ENCODE results near the gene CLASRP. TPM values are rescaled to one million over a fixed set of nuclear protein-coding genes. Genes with fewer than 3 reads are reported as not detected.

The CLASRP gene
- polyA plus RNA-seq, 1 donor from 2014 or later = 30.1 TPM

- Histone ChIP-seq H3K79me2 (replicated peaks; ENCODE audit: insufficient read depth, low read length) (no peaks in the 10 kb centered on the region), H3K36me3 (ENCODE audit: insufficient read depth, low read length) (no peaks in the 10 kb centered on the region), H4K20me1 (ENCODE audit: insufficient read depth) (no peaks in the 10 kb centered on the region), H3K27me3 (ENCODE audit: insufficient read depth, low read depth, low read length) (no peaks in the 10 kb centered on the region), H3F3A (ENCODE audit: insufficient read depth, low read length, poor library complexity, severe bottlenecking) (no peaks in the 10 kb centered on the region), H3K9me3 (ENCODE audit: low read length) (no peaks in the 10 kb centered on the region), H3K4me3 (ENCODE audit: low read length) (no peak overlapping the region), H3K4me2 (ENCODE audit: low read length) (no peak overlapping the region), H3K9me2 (ENCODE audit: insufficient read depth, low read length) (no peaks in the 10 kb centered on the region), H3K9ac (ENCODE audit: low read length) (no peak overlapping the region), H3K27ac (ENCODE audit: low read length) (no peak overlapping the region), H2AFZ (ENCODE audit: low read depth, low read length) (no peak overlapping the region)
- no peak for TF ChIP-seq MXI1 (conservative IDR thresholded peaks at IDR 0.05; ENCODE audit: poor library complexity, severe bottlenecking)
Observed at GRCh38 chr19:44990966-44991365, 47.9 kb upstream of the CLASRP start.

- no peak overlapping the region for H2AFZ ChIP-seq (ENCODE audit: low read depth, low read length)
- no peaks in the 10 kb centered on the region for H3K9me3 ChIP-seq (ENCODE audit: low read length)
- no peak overlapping the region for H3K4me3 ChIP-seq (ENCODE audit: low read length)
- H3K27me3 ChIP-seq (ENCODE audit: insufficient read depth, low read depth, low read length) = no peaks in the 10 kb centered on the region
- H3K79me2 ChIP-seq (replicated peaks; ENCODE audit: insufficient read depth, low read length) = no peaks in the 10 kb centered on the region
- H3F3A ChIP-seq (ENCODE audit: insufficient read depth, low read length, poor library complexity, severe bottlenecking) = no peaks in the 10 kb centered on the region
- no peaks in the 10 kb centered on the region for H4K20me1 ChIP-seq (ENCODE audit: insufficient read depth)
- H3K4me2 ChIP-seq (ENCODE audit: low read length) = no peak overlapping the region
- TF ChIP-seq EP300 (conservative IDR thresholded peaks at IDR 0.05; ENCODE audit: poor library complexity, severe bottlenecking) = no peak
- no peak for TF ChIP-seq CTCF (IDR thresholded peaks at IDR 0.05; ENCODE audit: poor library complexity, severe bottlenecking)
- H3K9me2 ChIP-seq (ENCODE audit: insufficient read depth, low read length) = no peaks in the 10 kb centered on the region
- H3K9ac ChIP-seq (ENCODE audit: low read length) = no peak overlapping the region
- no peak overlapping the region for H3K27ac ChIP-seq (ENCODE audit: low read length)
- H3K36me3 ChIP-seq (ENCODE audit: insufficient read depth, low read length) = no peaks in the 10 kb centered on the region
Observed at GRCh38 chr19:44992336-44993163, 46.3 kb upstream of the CLASRP start.

GRCh38 chr19:44993526-44993925 is 45.3 kb upstream of the CLASRP start:
- Histone ChIP-seq H3K9me2 (ENCODE audit: insufficient read depth, low read length) (no peaks in the 10 kb centered on the region), H3K9ac (ENCODE audit: low read length) (no peak overlapping the region), H3K4me2 (ENCODE audit: low read length) (no peak overlapping the region), H3K79me2 (replicated peaks; ENCODE audit: insufficient read depth, low read length) (no peaks in the 10 kb centered on the region), H3F3A (ENCODE audit: insufficient read depth, low read length, poor library complexity, severe bottlenecking) (no peaks in the 10 kb centered on the region), H3K4me3 (ENCODE audit: low read length) (no peak overlapping the region), H4K20me1 (ENCODE audit: insufficient read depth) (no peaks in the 10 kb centered on the region), H3K9me3 (ENCODE audit: low read length) (no peaks in the 10 kb centered on the region), H2AFZ (ENCODE audit: low read depth, low read length) (no peak overlapping the region), H3K27ac (ENCODE audit: low read length) (no peak overlapping the region), H3K36me3 (ENCODE audit: insufficient read depth, low read length) (no peaks in the 10 kb centered on the region), H3K27me3 (ENCODE audit: insufficient read depth, low read depth, low read length) (no peaks in the 10 kb centered on the region)
- TF ChIP-seq EP300 (conservative IDR thresholded peaks at IDR 0.05; ENCODE audit: poor library complexity, severe bottlenecking) (no peak), POLR2AphosphoS5 (IDR thresholded peaks at IDR 0.05) (no peak), TAF1 (IDR thresholded peaks at IDR 0.05; ENCODE audit: low read depth) (no peak), EZH2 (IDR thresholded peaks at IDR 0.05; ENCODE audit: borderline replicate concordance, insufficient read depth, low read length, poor library complexity, severe bottlenecking) (no peak), MXI1 (conservative IDR thresholded peaks at IDR 0.05; ENCODE audit: poor library complexity, severe bottlenecking) (no peak), REST (IDR thresholded peaks at IDR 0.05; ENCODE audit: borderline replicate concordance) (no peak), RAD21 (conservative IDR thresholded peaks at IDR 0.05) (no peak), CTCF (IDR thresholded peaks at IDR 0.05; ENCODE audit: poor library complexity, severe bottlenecking) (no peak), SMC3 (conservative IDR thresholded peaks at IDR 0.05; ENCODE audit: poor library complexity) (no peak)
